Measurements from ENCODE around the gene TCEAL5.

The TCEAL5 gene

GRCh38 chrX:103254171-103254824, 22.3 kb downstream of the TCEAL5 start:
- TF ChIP-seq CTCF (IDR thresholded peaks at IDR 0.05; ENCODE audit: borderline replicate concordance, control extremely low read depth, extremely low read depth, insufficient read depth, missing control alignments) = no peak
- in situ Hi-C loops (cut with MboI; ENCODE audit: low sequenced_read_pairs, unreplicated experiment) = no loop called here
- peak; percentile 34 for DNase-seq (ENCODE audit: low spot score)

GRCh38 chrX:103253608-103254007, 22.9 kb downstream of the TCEAL5 start:
- in situ Hi-C loops (cut with MboI; ENCODE audit: low sequenced_read_pairs, unreplicated experiment) = no loop called here
- DNase-seq (ENCODE audit: low spot score) = no peak
- TF ChIP-seq CTCF (IDR thresholded peaks at IDR 0.05; ENCODE audit: borderline replicate concordance, control extremely low read depth, extremely low read depth, insufficient read depth, missing control alignments) = no peak

GRCh38 chrX:103250977-103251376, 25.6 kb downstream of the TCEAL5 start:
- no peak for DNase-seq (ENCODE audit: low spot score)
- TF ChIP-seq CTCF (IDR thresholded peaks at IDR 0.05; ENCODE audit: borderline replicate concordance, control extremely low read depth, extremely low read depth, insufficient read depth, missing control alignments) = no peak
- in situ Hi-C loops (cut with MboI; ENCODE audit: low sequenced_read_pairs, unreplicated experiment) = no loop called here

GRCh38 chrX:103249805-103250204, 26.7 kb downstream of the TCEAL5 start:
- in situ Hi-C loops (cut with MboI; ENCODE audit: low sequenced_read_pairs, unreplicated experiment) = no loop called here
- no peak for TF ChIP-seq CTCF (IDR thresholded peaks at IDR 0.05; ENCODE audit: borderline replicate concordance, control extremely low read depth, extremely low read depth, insufficient read depth, missing control alignments)
- DNase-seq (ENCODE audit: low spot score) = no peak

GRCh38 chrX:103248553-103248952, 28.0 kb downstream of the TCEAL5 start:
- peak; percentile 25 for DNase-seq (ENCODE audit: low spot score)
- in situ Hi-C loops (cut with MboI; ENCODE audit: low sequenced_read_pairs, unreplicated experiment) = no loop called here
- TF ChIP-seq CTCF (IDR thresholded peaks at IDR 0.05; ENCODE audit: borderline replicate concordance, control extremely low read depth, extremely low read depth, insufficient read depth, missing control alignments) = no peak

GRCh38 chrX:103240155-103240554, 36.4 kb downstream of the TCEAL5 start:
- TF ChIP-seq CTCF (IDR thresholded peaks at IDR 0.05; ENCODE audit: borderline replicate concordance, control extremely low read depth, extremely low read depth, insufficient read depth, missing control alignments) = no peak
- no peak for DNase-seq (ENCODE audit: low spot score)
- in situ Hi-C loops (cut with MboI; ENCODE audit: low sequenced_read_pairs, unreplicated experiment) = no loop called here
